ENCODE measurements around the gene MAP1LC3B. TPM values are rescaled to one million over a fixed set of nuclear protein-coding genes. Genes with fewer than 3 reads are reported as not detected.

The MAP1LC3B gene
- total and polyA plus RNA-seq, 2 of the 8 experiments (the other 6 are each of a cell fraction or from before 2014, with no cell fraction given), result 29.5 to 48.5 TPM

DNA sequence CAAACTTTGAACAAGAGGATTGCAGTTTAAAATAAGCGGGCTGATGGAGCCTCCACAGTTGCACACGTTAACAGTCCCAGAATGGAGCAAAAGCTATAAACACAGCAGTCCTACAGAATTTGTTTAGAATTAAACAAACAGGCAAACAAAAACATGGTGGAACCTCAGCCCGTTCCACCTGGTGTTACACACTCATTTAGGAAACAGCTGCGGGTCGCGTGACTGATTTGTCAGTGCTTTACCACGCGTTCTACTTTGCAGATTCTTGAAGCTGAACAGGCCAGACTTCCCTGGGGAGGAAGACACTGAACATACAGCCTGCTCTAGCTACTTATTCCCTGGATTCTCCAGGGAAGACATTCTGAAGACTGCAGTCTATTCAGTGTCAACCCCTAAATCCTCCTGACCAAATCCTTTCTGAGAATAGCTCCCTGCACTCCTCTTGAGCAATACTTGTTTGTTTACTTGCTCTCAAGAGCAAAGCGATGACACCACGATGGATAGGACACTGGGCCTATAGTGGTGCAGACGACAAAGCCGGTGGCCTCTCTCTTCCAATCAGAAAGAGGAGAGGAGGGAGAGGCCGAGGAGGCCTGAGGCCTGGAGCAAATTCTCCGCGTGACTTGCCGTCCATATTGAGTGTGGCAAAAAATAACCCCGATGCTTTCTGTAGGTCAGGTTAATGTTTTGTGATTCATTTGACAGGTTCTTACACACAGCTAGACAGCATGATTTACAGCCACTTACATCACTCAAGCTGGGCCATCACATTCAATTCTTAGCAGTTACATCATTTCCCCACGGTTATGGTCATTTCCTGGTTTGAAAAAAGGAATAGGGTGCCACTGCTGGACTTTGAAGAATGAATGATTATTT is 4.0 kb upstream of the MAP1LC3B start:
- peak; percentile 91 for FAIRE-seq
- WGBS, 2 experiments (ENCODE audit: extremely low coverage in 1 of 2, insufficient coverage in 1 of 2, insufficient read length in 1 of 2, insufficient replicate concordance in 2 of 2, low coverage in 1 of 2, low lambda C conversion rate in 2 of 2, missing lambda C conversion rate in 1 of 2), result 33% methylated on average over 18 of the region's 18 CpGs; no CpG with 5 or more reads in 1 of the 2 experiments
- CTCF ChIA-PET (ENCODE audit: partially characterized antibody), result interaction anchor here (0.9 to 1.6 kb wide), 3 partner anchors 8 to 248 kb away, joined by 3 to 7 read pairs (median 4); no protein-coding TSS in a partner anchor
- TF ChIP-seq PHF8 (conservative IDR thresholded peaks at IDR 0.05; ENCODE audit: low read depth, low read length) (no peak), BACH1 (IDR thresholded peaks at IDR 0.05; ENCODE audit: low read length) (no peak), HDAC2 (IDR thresholded peaks at IDR 0.05; ENCODE audit: borderline replicate concordance in 1 of 2, low read depth in 2 of 2, low read length in 2 of 2) (no peak), CHD2 (IDR thresholded peaks at IDR 0.05; ENCODE audit: low read length) (peak; percentile 88), SP1 (IDR thresholded peaks at IDR 0.05; ENCODE audit: low read depth, low read length) (peak; percentile 96), CEBPB (IDR thresholded peaks at IDR 0.05; ENCODE audit: low read depth, low read length) (peak; percentile 100), JUN (IDR thresholded peaks at IDR 0.05; ENCODE audit: low read depth, low read length) (no peak), NANOG (IDR thresholded peaks at IDR 0.05; ENCODE audit: insufficient read depth, low read depth, low read length, poor library complexity, severe bottlenecking) (no peak), ASH2L (IDR thresholded peaks at IDR 0.05; ENCODE audit: low read length) (peak; percentile 25), FOSL1 (IDR thresholded peaks at IDR 0.05; ENCODE audit: insufficient read depth, low read depth, low read length) (no peak)

More for the DNA sequence above, 4.0 kb upstream of the MAP1LC3B start:
- H4K8ac ChIP-seq (ENCODE audit: extremely low read depth, insufficient read depth, low read length), result no peak overlapping the region
- H3K4me1 ChIP-seq (replicated peaks in 1 of 4; ENCODE audit: control insufficient read depth in 3 of 4, insufficient read depth in 4 of 4, low read length in 3 of 4), result peaks cover 5 to 6% (median 5%) of the 10 kb centered on the region in 4 experiments; a peak in 6 of 7 replicates
- peak overlapping the region; percentile 24 for H4K5ac ChIP-seq (ENCODE audit: insufficient read length, low read depth, low read length)
- no peaks in the 10 kb centered on the region for H3K36me3 ChIP-seq (ENCODE audit: control insufficient read depth in 2 of 4, insufficient read depth in 4 of 4, low read length in 3 of 4)
- H3K27me3 ChIP-seq (replicated peaks in 1 of 4; ENCODE audit: control insufficient read depth in 3 of 4, extremely low read depth in 1 of 4, insufficient read depth in 3 of 4, low read length in 3 of 4), result no peaks in the 10 kb centered on the region
- peak overlapping the region; percentile 54 to 62 for H3K4me2 ChIP-seq (ENCODE audit: insufficient read depth in 1 of 2, low read depth in 2 of 2, low read length in 2 of 2)
- no peak overlapping the region for H3K14ac ChIP-seq (ENCODE audit: insufficient read length)
- H3K23me2 ChIP-seq (ENCODE audit: low read depth, low read length), result peaks cover 12% of the 10 kb centered on the region
- peak overlapping the region; percentile 76; the same call in 1 of the 2 replicates for H2BK5ac ChIP-seq (ENCODE audit: low read depth, low read length)
- H2BK20ac ChIP-seq (ENCODE audit: low read length), result no peak overlapping the region
- peak overlapping the region in 3 of 4 experiments; percentile 10 to 47 (median 23); a peak in 4 of 8 replicates for H3K4me3 ChIP-seq (ENCODE audit: extremely low read depth in 1 of 4, insufficient read depth in 2 of 4, low read depth in 3 of 4, low read length in 4 of 4)
- no peak overlapping the region for H2BK120ac ChIP-seq (replicated peaks; ENCODE audit: low read depth, low read length)
- POLR2A ChIA-PET (ENCODE audit: partially characterized antibody), result interaction anchor here (0.9 to 1.2 kb wide), 3 partner anchors 9 to 392 kb away, joined by 3 to 6 read pairs (median 5); partner anchors contain the start of gene C16orf95
- H3K9me3 ChIP-seq (ENCODE audit: insufficient read depth in 2 of 2, low read depth in 1 of 2, low read length in 1 of 2), result no peaks in the 10 kb centered on the region
- H3K4ac ChIP-seq (replicated peaks; ENCODE audit: insufficient read length, low read depth, low read length), result peak overlapping the region; percentile 32
- H3K56ac ChIP-seq (replicated peaks; ENCODE audit: insufficient read length, low read depth, low read length), result no peak overlapping the region
- peak overlapping the region; percentile 46 for H3K27ac ChIP-seq (ENCODE audit: low read depth, low read length)
- no peak overlapping the region; the same call in 1 of the 2 replicates for H3K18ac ChIP-seq (ENCODE audit: extremely low read depth, low read length)
- H3K79me1 ChIP-seq (ENCODE audit: low read depth, low read length), result peaks cover 2% of the 10 kb centered on the region
- H2BK15ac ChIP-seq (ENCODE audit: low read length), result peak overlapping the region; percentile 72; the same call in 1 of the 2 replicates
- H2AFZ ChIP-seq (ENCODE audit: low read length), result peak overlapping the region; percentile 45; the same call in 1 of the 2 replicates
- no peak overlapping the region for H2AK5ac ChIP-seq (ENCODE audit: low read depth, low read length)
- H4K20me1 ChIP-seq (replicated peaks in 1 of 2; ENCODE audit: control insufficient read depth in 1 of 2, insufficient read depth in 2 of 2, low read length in 2 of 2), result peaks cover 0 to 2% of the 10 kb centered on the region in 2 experiments
- H3K79me2 ChIP-seq (ENCODE audit: control insufficient read depth in 1 of 2, insufficient read depth in 2 of 2, low read length in 2 of 2), result peaks cover 0 to 4% of the 10 kb centered on the region in 2 experiments; a peak in 1 of 4 replicates
- peak overlapping the region; percentile 13; the same call in 1 of the 2 replicates for H2BK12ac ChIP-seq (ENCODE audit: low read depth, low read length)
- H3K9ac ChIP-seq (replicated peaks in 1 of 4; ENCODE audit: extremely low read depth in 1 of 4, low read depth in 3 of 4, low read length in 3 of 4), result peak overlapping the region in 3 of 4 experiments; percentile 41 to 54 (median 45); a peak in 4 of 7 replicates
- DNase-seq (ENCODE audit: low read depth in 1 of 2, low spot score in 2 of 2), result peak; percentile 74 to 85
- no peak overlapping the region for H3K23ac ChIP-seq (ENCODE audit: insufficient read length)
- H4K91ac ChIP-seq (replicated peaks; ENCODE audit: insufficient read length, low read length), result no peak overlapping the region
